ENCODE measurements around the gene STAB2.

DNA sequence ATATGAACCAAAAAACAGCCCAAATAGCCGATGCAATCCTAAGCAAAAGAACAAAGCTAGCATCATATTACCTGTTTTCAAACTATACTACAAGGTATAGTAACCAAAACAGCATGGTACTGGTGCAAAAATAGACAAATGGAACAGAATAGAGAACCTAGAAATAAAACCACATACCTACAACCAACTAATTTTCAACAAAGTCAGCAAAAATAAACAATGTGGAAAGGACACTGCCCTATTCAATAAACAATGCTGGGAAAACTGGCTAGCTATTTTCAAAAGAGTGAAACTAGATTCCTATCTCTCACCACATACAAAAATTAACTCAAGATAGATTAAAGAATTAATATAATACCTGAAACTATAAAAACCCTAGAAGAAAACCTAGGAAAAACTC lies 17.8 kb upstream of the STAB2 start:
- TF ChIP-seq, protein P1, sequence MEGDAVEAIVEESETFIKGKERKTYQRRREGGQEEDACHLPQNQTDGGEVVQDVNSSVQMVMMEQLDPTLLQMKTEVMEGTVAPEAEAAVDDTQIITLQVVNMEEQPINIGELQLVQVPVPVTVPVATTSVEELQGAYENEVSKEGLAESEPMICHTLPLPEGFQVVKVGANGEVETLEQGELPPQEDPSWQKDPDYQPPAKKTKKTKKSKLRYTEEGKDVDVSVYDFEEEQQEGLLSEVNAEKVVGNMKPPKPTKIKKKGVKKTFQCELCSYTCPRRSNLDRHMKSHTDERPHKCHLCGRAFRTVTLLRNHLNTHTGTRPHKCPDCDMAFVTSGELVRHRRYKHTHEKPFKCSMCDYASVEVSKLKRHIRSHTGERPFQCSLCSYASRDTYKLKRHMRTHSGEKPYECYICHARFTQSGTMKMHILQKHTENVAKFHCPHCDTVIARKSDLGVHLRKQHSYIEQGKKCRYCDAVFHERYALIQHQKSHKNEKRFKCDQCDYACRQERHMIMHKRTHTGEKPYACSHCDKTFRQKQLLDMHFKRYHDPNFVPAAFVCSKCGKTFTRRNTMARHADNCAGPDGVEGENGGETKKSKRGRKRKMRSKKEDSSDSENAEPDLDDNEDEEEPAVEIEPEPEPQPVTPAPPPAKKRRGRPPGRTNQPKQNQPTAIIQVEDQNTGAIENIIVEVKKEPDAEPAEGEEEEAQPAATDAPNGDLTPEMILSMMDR (IDR thresholded peaks at IDR 0.05; ENCODE audit: insufficient read depth, low read length, poor library complexity, severe bottlenecking), result no peak
- no peak for TF ChIP-seq EZH2phosphoT487 (conservative IDR thresholded peaks at IDR 0.05; ENCODE audit: low read length)

All from SU-DHL-6 (cell line).